Stromal cell of bone marrow (primary cell): ENCODE data around the gene C1QL4.
"Not testable (repeated sequence)": the region's sequence is repeated elsewhere in the genome, so short reads cannot be mapped to it uniquely, and the experiment has no call there.

Source experiments
- DNase-seq: peaks from one replicate; pipeline ENCODE4 v3.0.0-alpha.2; 2012; ENCODE audit warnings: low read depth

C1QL4 gene

GRCh38 chr12:49301760-49302159 is 35.2 kb downstream of the C1QL4 start:
- DNase-seq, result no peak

GRCh38 chr12:49298160-49298559 is 38.8 kb downstream of the C1QL4 start:
- no peak for DNase-seq

- DNase-seq, result no peak
Observed at GRCh38 chr12:49297695-49298060, 39.3 kb downstream of the C1QL4 start.

- DNase-seq, result no peak
Observed at GRCh38 chr12:49296836-49297694, 39.9 kb downstream of the C1QL4 start.

GRCh38 chr12:49296034-49296835 is 40.8 kb downstream of the C1QL4 start:
- no peak for DNase-seq

GRCh38 chr12:49295082-49295936 is 41.7 kb downstream of the C1QL4 start, which contains the start of gene PRPH:
Gene PRPH (plus strand): TSS chr12:49295147. CDS start chr12:49295201, 54 bp downstream.
- DNase-seq, result no peak

GRCh38 chr12:49294804-49295081 is 42.2 kb downstream of the C1QL4 start:
- no peak for DNase-seq

GRCh38 chr12:49294086-49294803 is 42.7 kb downstream of the C1QL4 start:
- no peak for DNase-seq

GRCh38 chr12:49293056-49293956 is 43.7 kb downstream of the C1QL4 start:
- DNase-seq, result peak; percentile 7

GRCh38 chr12:49292729-49293055 is 44.3 kb downstream of the C1QL4 start:
- DNase-seq, result no peak

GRCh38 chr12:49288922-49289555 is 47.9 kb downstream of the C1QL4 start:
- DNase-seq, result no peak

GRCh38 chr12:49288412-49288853 is 48.6 kb downstream of the C1QL4 start:
- peak; percentile 25 for DNase-seq

GRCh38 chr12:49287876-49288275 is 49.1 kb downstream of the C1QL4 start:
- no peak for DNase-seq

- no peak for DNase-seq
Observed at GRCh38 chr12:49284672-49285071, 52.3 kb downstream of the C1QL4 start.

GRCh38 chr12:49283541-49284429 is 53.2 kb downstream of the C1QL4 start:
- no peak for DNase-seq

- not testable (repeated sequence) for DNase-seq
Observed at GRCh38 chr12:49282740-49283375, 54.1 kb downstream of the C1QL4 start.
